ENCODE measurements around the gene VMP1.
"Not testable (repeated sequence)": the region's sequence is repeated elsewhere in the genome, so short reads cannot be mapped to it uniquely, and the experiment has no call there.

The VMP1 gene

DNA sequence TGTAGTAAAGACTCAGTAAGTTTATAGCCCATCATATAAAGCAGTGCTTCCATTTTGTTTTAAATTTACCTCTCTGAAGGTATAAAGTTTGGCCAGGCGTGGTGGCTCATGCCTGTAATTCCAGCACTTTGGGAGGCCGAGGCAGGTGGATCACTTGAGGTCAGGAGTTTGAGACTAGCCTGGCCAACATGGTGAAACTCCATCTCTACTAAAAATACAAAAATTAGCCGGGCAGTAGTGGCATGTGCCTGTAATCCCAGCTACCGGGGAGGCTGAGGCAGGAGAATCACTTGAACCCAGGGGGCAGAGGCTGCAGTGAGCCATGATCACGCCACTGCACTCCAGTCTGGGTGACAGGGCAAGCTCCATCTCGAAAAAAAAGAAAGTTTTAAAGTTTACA, 83.0 kb downstream of the VMP1 start:
- H2AFZ ChIP-seq (ENCODE audit: low read length, unreplicated experiment); H3K27me3 ChIP-seq (ENCODE audit: insufficient read depth, low read length); H3K4me3 ChIP-seq (ENCODE audit: low read depth, low read length); H3K36me3 ChIP-seq (ENCODE audit: insufficient read depth, low read length); H3K79me2 ChIP-seq (ENCODE audit: control insufficient read depth, insufficient read depth, low read length, unreplicated experiment): not testable (repeated sequence)
- Histone ChIP-seq H3K4me1 (ENCODE audit: control insufficient read depth, insufficient read depth, low read length, unreplicated experiment) (peaks cover 29% of the 10 kb centered on the region), H3K27ac (ENCODE audit: low read depth, low read length) (peak overlapping the region; percentile 15; the same call in 1 of the 2 replicates)

DNA sequence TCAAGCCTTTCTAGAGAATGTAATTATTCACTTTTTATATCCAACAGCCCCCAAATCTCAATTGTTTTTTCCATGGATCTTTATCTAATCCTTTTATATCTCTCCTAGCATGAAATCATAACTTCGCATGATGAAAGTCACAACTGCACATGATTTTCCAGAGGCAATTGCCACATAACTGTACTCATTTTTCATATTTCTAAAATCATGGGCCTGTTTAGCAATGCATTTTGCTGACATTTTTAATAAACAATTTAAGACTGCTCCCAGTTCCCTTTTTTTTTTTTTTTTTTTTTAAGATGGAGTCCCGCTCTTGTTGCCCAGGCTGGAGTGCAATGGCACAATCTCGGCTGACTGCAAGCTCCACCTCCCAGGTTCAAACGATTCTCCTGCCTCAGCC, 83.5 kb downstream of the VMP1 start:
- H3K36me3 ChIP-seq (ENCODE audit: insufficient read depth, low read length), result no peaks in the 10 kb centered on the region
- H3K27ac ChIP-seq (ENCODE audit: low read depth, low read length), result peak overlapping the region; percentile 2; the same call in 1 of the 2 replicates
- peaks cover 4% of the 10 kb centered on the region for H3K79me2 ChIP-seq (ENCODE audit: control insufficient read depth, insufficient read depth, low read length, unreplicated experiment)
- H2AFZ ChIP-seq (ENCODE audit: low read length, unreplicated experiment), result no peak overlapping the region
- no peak overlapping the region for H3K4me3 ChIP-seq (ENCODE audit: low read depth, low read length)
- no peaks in the 10 kb centered on the region for H3K27me3 ChIP-seq (ENCODE audit: insufficient read depth, low read length)
- peaks cover 24% of the 10 kb centered on the region for H3K4me1 ChIP-seq (ENCODE audit: control insufficient read depth, insufficient read depth, low read length, unreplicated experiment)

DNA sequence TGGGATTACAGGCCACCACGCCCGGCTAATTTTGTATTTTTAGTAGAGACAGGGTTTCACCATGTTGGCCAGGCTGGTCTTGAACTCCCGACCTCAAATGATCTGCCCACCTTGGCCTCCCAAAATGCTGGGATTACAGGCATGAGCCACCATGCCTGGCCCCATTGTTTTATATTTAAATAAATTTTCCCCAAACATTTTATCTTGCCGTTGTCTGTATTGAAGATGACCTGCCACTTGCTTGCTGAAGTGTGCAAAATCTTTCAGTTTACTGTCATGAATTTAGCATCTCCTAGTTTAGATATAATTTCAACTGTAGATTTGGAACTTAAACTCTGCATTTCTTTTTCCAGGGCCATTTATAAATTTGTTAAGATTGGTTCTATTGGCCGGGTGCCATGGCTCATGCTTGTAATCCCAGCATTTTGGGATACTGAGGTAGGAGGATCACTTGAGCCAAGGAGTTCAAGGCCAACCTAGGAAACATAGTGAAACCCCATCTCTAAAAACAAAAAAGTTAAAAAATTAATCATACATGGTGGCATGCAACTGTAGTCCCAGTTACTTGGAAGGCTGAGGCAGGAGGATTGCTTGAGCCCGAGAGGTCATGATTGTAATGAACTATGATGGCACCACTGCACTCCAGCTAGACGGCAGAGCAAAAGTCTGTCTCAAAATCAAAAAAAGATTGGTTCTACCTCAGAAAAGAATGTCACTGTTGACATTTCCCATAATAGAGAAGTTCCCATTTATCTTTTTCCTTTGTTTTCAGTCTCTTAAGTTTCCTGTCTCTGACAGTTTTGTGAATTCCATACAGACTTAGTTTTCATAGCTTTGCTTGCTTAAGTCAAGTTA, 84.4 kb downstream of the VMP1 start:
- Histone ChIP-seq H3K36me3 (ENCODE audit: insufficient read depth, low read length) (no peaks in the 10 kb centered on the region), H3K4me1 (ENCODE audit: control insufficient read depth, insufficient read depth, low read length, unreplicated experiment) (peaks cover 27% of the 10 kb centered on the region), H3K27ac (ENCODE audit: low read depth, low read length) (peak overlapping the region; percentile 82), H3K27me3 (ENCODE audit: insufficient read depth, low read length) (no peaks in the 10 kb centered on the region), H3K79me2 (ENCODE audit: control insufficient read depth, insufficient read depth, low read length, unreplicated experiment) (peaks cover 4% of the 10 kb centered on the region), H2AFZ (ENCODE audit: low read length, unreplicated experiment) (no peak overlapping the region), H3K4me3 (ENCODE audit: low read depth, low read length) (no peak overlapping the region)

DNA sequence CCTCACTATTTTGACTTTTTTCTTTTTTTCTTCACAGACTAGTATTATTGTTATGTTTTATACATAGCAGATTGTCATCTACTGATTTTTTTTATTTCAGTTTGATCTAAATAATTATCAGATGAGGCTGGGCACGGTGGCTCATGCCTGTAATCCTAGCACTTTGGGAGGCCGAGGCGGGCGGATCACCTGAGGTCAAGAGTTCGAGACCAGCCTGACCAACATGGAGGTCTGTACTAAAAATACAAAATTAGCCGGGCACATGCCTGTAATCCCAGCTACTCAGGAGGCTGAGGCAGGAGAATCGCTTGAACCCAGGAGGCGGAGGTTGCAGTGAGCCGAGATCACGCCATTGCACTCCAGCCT, 85.0 kb downstream of the VMP1 start:
- not testable (repeated sequence) for H3K27me3 ChIP-seq (ENCODE audit: insufficient read depth, low read length); H2AFZ ChIP-seq (ENCODE audit: low read length, unreplicated experiment); H3K4me3 ChIP-seq (ENCODE audit: low read depth, low read length); H3K79me2 ChIP-seq (ENCODE audit: control insufficient read depth, insufficient read depth, low read length, unreplicated experiment); H3K36me3 ChIP-seq (ENCODE audit: insufficient read depth, low read length)
- Histone ChIP-seq H3K27ac (ENCODE audit: low read depth, low read length) (peak overlapping the region; percentile 82), H3K4me1 (ENCODE audit: control insufficient read depth, insufficient read depth, low read length, unreplicated experiment) (peaks cover 22% of the 10 kb centered on the region)

DNA sequence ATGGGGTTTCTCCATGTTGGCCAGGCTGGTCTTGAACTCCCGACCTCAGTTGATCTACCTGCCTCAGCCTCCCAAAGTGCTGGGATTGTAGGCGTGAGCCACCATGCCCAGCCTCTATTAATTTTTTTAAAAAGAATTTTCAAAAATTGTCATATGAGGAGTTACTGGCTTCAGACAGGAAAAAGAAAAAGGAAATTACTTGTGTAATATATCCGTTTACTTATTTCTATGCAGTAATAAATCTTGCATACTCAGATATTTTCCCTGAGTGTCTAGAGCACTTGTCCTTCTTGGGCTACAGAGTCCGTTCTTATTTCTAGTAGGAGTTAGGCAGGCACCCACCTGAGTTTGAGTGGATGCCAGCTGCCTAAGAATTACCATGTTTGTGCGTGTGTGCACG, 85.8 kb downstream of the VMP1 start:
- H3K4me1 ChIP-seq (ENCODE audit: control insufficient read depth, insufficient read depth, low read length, unreplicated experiment), result peaks cover 16% of the 10 kb centered on the region
- no peaks in the 10 kb centered on the region for H3K36me3 ChIP-seq (ENCODE audit: insufficient read depth, low read length)
- H2AFZ ChIP-seq (ENCODE audit: low read length, unreplicated experiment), result no peak overlapping the region
- H3K27me3 ChIP-seq (ENCODE audit: insufficient read depth, low read length), result no peaks in the 10 kb centered on the region
- H3K27ac ChIP-seq (ENCODE audit: low read depth, low read length), result no peak overlapping the region
- H3K4me3 ChIP-seq (ENCODE audit: low read depth, low read length), result no peak overlapping the region
- H3K79me2 ChIP-seq (ENCODE audit: control insufficient read depth, insufficient read depth, low read length, unreplicated experiment), result no peaks in the 10 kb centered on the region

DNA sequence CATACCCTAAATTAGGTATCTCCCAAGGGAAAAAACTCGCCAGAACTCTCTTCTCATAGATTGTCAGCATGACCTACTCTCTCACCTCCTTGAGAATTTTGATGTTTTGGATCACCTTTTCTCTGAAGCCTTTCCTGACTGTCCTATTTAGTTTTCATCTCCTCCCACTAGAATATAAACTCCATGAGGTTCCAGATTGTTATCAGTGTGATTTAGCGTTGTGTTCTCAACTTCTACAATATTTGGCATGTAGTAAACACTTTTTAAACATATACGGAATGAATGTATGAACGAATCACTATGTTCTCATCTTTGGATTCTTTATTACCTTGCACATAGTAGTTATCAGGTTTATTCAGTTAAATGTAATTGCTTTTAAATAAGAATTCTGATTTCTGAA, 88.7 kb downstream of the VMP1 start:
- no peak overlapping the region for H3K4me3 ChIP-seq (ENCODE audit: low read depth, low read length)
- no peaks in the 10 kb centered on the region for H3K27me3 ChIP-seq (ENCODE audit: insufficient read depth, low read length)
- H2AFZ ChIP-seq (ENCODE audit: low read length, unreplicated experiment), result no peak overlapping the region
- H3K27ac ChIP-seq (ENCODE audit: low read depth, low read length), result no peak overlapping the region
- H3K4me1 ChIP-seq (ENCODE audit: control insufficient read depth, insufficient read depth, low read length, unreplicated experiment), result peaks cover 16% of the 10 kb centered on the region
- no peaks in the 10 kb centered on the region for H3K79me2 ChIP-seq (ENCODE audit: control insufficient read depth, insufficient read depth, low read length, unreplicated experiment)
- H3K36me3 ChIP-seq (ENCODE audit: insufficient read depth, low read length), result no peaks in the 10 kb centered on the region

DNA sequence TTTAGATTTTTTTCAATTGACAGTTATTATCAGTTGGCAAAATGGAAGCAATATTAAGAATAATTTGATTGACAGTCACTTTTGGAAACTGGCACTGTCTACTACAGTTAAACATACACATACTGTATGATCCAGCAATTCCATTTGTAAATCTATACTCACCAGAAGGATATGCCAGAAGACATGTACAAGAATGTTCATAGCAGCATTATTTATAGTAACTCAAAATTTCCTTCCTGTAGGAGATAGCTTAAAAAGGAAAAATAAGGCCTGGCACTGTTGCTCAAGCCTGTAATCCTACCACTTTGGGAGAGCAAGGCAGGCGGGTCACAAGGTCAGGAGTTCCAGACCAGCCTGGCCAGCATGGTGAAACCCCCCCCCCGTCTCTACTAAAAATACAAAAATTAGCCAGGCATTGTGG, 89.3 kb downstream of the VMP1 start:
- peaks cover 14% of the 10 kb centered on the region for H3K4me1 ChIP-seq (ENCODE audit: control insufficient read depth, insufficient read depth, low read length, unreplicated experiment)
- no peaks in the 10 kb centered on the region for H3K79me2 ChIP-seq (ENCODE audit: control insufficient read depth, insufficient read depth, low read length, unreplicated experiment)
- H3K36me3 ChIP-seq (ENCODE audit: insufficient read depth, low read length), result no peaks in the 10 kb centered on the region
- H2AFZ ChIP-seq (ENCODE audit: low read length, unreplicated experiment), result no peak overlapping the region
- no peak overlapping the region for H3K27ac ChIP-seq (ENCODE audit: low read depth, low read length)
- H3K4me3 ChIP-seq (ENCODE audit: low read depth, low read length), result no peak overlapping the region
- no peaks in the 10 kb centered on the region for H3K27me3 ChIP-seq (ENCODE audit: insufficient read depth, low read length)

DNA sequence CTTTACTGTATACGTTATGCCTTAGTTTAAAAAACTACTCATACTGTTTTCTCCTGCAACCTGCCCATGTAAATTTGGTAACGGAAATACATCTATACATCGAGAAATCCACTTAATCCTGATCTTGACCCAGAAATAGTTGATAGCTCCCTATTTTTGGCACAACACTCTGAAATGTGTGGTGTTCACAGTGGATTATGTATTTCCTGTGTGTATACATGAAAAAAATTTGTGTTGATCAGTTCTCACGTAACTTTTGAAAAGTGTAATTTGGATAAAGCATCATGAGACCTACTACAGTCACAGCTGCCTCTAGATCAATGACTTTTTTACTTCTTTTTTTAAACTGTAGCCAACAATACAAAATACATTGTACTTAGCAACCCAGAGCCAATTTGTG, 90.7 kb downstream of the VMP1 start:
- Histone ChIP-seq H3K27me3 (ENCODE audit: insufficient read depth, low read length) (no peaks in the 10 kb centered on the region), H3K27ac (ENCODE audit: low read depth, low read length) (no peak overlapping the region), H2AFZ (ENCODE audit: low read length, unreplicated experiment) (no peak overlapping the region), H3K4me3 (ENCODE audit: low read depth, low read length) (no peak overlapping the region), H3K36me3 (ENCODE audit: insufficient read depth, low read length) (no peaks in the 10 kb centered on the region), H3K4me1 (ENCODE audit: control insufficient read depth, insufficient read depth, low read length, unreplicated experiment) (peaks cover 12% of the 10 kb centered on the region), H3K79me2 (ENCODE audit: control insufficient read depth, insufficient read depth, low read length, unreplicated experiment) (no peaks in the 10 kb centered on the region)

DNA sequence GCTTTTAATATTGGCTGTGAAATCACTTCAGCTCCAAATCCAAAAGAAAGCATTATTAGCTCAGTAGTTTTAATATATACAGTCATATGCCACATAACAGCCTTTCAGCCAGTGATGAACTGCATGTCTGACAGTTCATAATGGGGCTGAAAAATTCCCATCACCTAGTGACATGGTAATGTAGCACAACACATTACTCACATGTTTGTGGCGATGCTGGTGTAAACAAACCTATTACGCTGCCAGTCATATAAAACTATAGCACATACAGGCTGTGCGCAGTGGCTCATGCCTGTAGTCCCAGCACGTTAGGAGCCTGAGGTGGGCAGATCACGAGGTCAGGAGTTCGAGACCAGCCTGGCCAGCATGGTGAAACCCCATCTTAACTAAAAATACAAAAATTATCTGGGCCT, 93.1 kb downstream of the VMP1 start:
- H2AFZ ChIP-seq (ENCODE audit: low read length, unreplicated experiment), result no peak overlapping the region
- H3K36me3 ChIP-seq (ENCODE audit: insufficient read depth, low read length), result no peaks in the 10 kb centered on the region
- peaks cover 23% of the 10 kb centered on the region for H3K4me1 ChIP-seq (ENCODE audit: control insufficient read depth, insufficient read depth, low read length, unreplicated experiment)
- H3K4me3 ChIP-seq (ENCODE audit: low read depth, low read length), result no peak overlapping the region
- no peak overlapping the region for H3K27ac ChIP-seq (ENCODE audit: low read depth, low read length)
- no peaks in the 10 kb centered on the region for H3K27me3 ChIP-seq (ENCODE audit: insufficient read depth, low read length)
- H3K79me2 ChIP-seq (ENCODE audit: control insufficient read depth, insufficient read depth, low read length, unreplicated experiment), result no peaks in the 10 kb centered on the region

DNA sequence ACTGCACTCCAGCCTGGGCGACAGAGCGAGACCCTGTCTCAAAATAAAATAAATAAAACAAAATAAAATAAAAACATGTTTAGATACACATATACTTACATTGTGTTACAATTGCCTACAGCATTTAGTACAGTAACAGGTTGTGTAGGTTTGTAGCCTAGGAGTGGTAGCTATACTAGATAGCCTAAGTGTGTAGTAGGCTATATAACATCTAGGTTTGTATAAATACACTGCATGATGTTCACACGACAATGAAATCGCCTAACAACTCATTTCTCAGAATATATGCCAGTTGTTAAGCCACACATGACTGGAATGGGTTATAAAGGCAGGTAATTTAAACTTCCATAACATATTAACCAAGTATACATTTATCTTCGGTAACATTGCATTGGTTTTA, 94.7 kb downstream of the VMP1 start:
- Histone ChIP-seq H2AFZ (ENCODE audit: low read length, unreplicated experiment) (no peak overlapping the region), H3K79me2 (ENCODE audit: control insufficient read depth, insufficient read depth, low read length, unreplicated experiment) (no peaks in the 10 kb centered on the region), H3K4me3 (ENCODE audit: low read depth, low read length) (no peak overlapping the region), H3K27ac (ENCODE audit: low read depth, low read length) (no peak overlapping the region), H3K4me1 (ENCODE audit: control insufficient read depth, insufficient read depth, low read length, unreplicated experiment) (peaks cover 15% of the 10 kb centered on the region), H3K36me3 (ENCODE audit: insufficient read depth, low read length) (no peaks in the 10 kb centered on the region), H3K27me3 (ENCODE audit: insufficient read depth, low read length) (no peaks in the 10 kb centered on the region)

DNA sequence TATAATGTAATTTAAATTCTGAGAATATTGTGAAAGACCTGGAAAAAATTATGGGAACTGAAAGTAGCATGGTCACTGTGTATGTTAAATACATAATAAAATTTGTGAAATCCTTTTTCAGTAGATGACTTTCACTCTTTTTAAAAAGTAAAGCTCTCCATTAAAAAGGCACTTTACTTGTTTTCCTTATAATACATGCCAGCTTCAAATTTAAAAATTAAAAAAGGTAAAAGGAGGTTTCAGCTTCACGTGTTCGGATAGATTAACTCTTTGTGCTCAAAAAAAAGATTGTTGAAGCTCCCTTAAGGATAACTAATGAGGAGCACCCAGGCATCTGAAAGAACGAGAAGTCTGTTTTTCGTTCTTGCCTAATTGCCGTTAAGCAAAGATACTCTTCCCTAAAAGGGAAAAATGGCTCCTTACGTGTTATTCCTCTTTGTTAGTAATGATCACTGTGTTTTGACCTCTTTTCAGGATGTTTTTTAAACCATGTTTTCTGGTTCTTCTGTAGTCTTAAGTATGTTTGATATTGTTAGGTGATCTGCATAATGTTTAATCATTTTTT, 97.5 kb downstream of the VMP1 start:
- Histone ChIP-seq H3K27ac (ENCODE audit: low read depth, low read length) (peak overlapping the region; percentile 91), H3K4me1 (ENCODE audit: control insufficient read depth, insufficient read depth, low read length, unreplicated experiment) (peaks cover 31% of the 10 kb centered on the region), H3K79me2 (ENCODE audit: control insufficient read depth, insufficient read depth, low read length, unreplicated experiment) (no peaks in the 10 kb centered on the region), H2AFZ (ENCODE audit: low read length, unreplicated experiment) (peak overlapping the region; percentile 81), H3K36me3 (ENCODE audit: insufficient read depth, low read length) (peaks cover 3% of the 10 kb centered on the region; the same call in 1 of the 2 replicates), H3K4me3 (ENCODE audit: low read depth, low read length) (peak overlapping the region; percentile 68), H3K27me3 (ENCODE audit: insufficient read depth, low read length) (no peaks in the 10 kb centered on the region)
